Lower lobe of right lung (tissue), 2 donors: ENCODE measurements around the gene MEGF10. TPM values are rescaled to one million over a fixed set of nuclear protein-coding genes. Genes with fewer than 3 reads are reported as not detected.

Source experiments
- ATAC-seq, 2 donors: fragments of 200-7000 bp; cut with Tn5 transposase; one replicate each; pipeline ENCODE4 v1.9.1; 2020 to 2022; ENCODE audit warnings: mild to moderate bottlenecking in 2 of 2, moderate library complexity in 2 of 2
- DNase-seq: peaks from one replicate; pipeline ENCODE4 v3.0.0-alpha.2; 2020
- H3K27ac ChIP-seq: fragments of 200-600 bp; one replicate; pipeline ENCODE4 v1.8.0; 2022
- H3K27me3 ChIP-seq: fragments of 200-600 bp; one replicate; pipeline ENCODE4 v1.8.0; 2022; ENCODE audit warnings: low read depth
- H3K36me3 ChIP-seq: fragments of 200-600 bp; one replicate; pipeline ENCODE4 v1.8.0; 2022; ENCODE audit warnings: mild to moderate bottlenecking
- H3K4me1 ChIP-seq: fragments of 200-600 bp; one replicate; pipeline ENCODE4 v1.8.0; 2022
- H3K4me3 ChIP-seq: fragments of 200-600 bp; one replicate; pipeline ENCODE4 v1.8.0; 2022; ENCODE audit warnings: mild to moderate bottlenecking
- H3K9me3 ChIP-seq: fragments of 200-600 bp; one replicate; pipeline ENCODE4 v1.8.0; 2022
- CTCF ChIP-seq: fragments of 200-600 bp; IDR thresholded peaks from one replicate; pipeline ENCODE4 v1.8.0; 2022; ENCODE audit warnings: antibody characterized with exemption, mild to moderate bottlenecking
- intact Hi-C: fragments of 100-400 bp; cut with DNase I; formaldehyde crosslinking; loops from one replicate; pipeline ENCODE4 v1.11.0; 2022
- total RNA-seq: library from RNA; stranded (reverse); fragmentation: NEBNext Ultra II Directional; extraction: Animal tissue kit (Norgen Biotek cat#: 25700); gene quantifications from one replicate; pipeline ENCODE4 v1.2.1, GENCODE V29; 2021
- donor health status: DM: no; HTN: yes; CAD: no; lungs with severe emphysema.

Gene MEGF10
- total RNA-seq, 1 donor from 2014 or later: 0.30 TPM

- H3K27me3 ChIP-seq: peaks cover 16% of the 10 kb centered on the region
Observed at GRCh38 chr5:127297348-127298035, 6.9 kb downstream of the MEGF10 start.

GRCh38 chr5:127298036-127298429 is 7.4 kb downstream of the MEGF10 start:
- H3K9me3 ChIP-seq: no peaks in the 10 kb centered on the region
- no peak for DNase-seq
- no peak for TF ChIP-seq CTCF
- no peak for ATAC-seq
- H3K27me3 ChIP-seq: peaks cover 10% of the 10 kb centered on the region
- intact Hi-C loops: no loop called here
- no peak overlapping the region for H3K4me3 ChIP-seq
- no peaks in the 10 kb centered on the region for H3K36me3 ChIP-seq
- H3K4me1 ChIP-seq: no peaks in the 10 kb centered on the region
- no peak overlapping the region for H3K27ac ChIP-seq

More at GRCh38 chr5:127297348-127298035, 6.9 kb downstream of the MEGF10 start:
- H3K4me1 ChIP-seq: no peaks in the 10 kb centered on the region
- H3K4me3 ChIP-seq: no peak overlapping the region
- H3K27ac ChIP-seq: no peak overlapping the region
- H3K9me3 ChIP-seq: no peaks in the 10 kb centered on the region
- ATAC-seq (no peak), DNase-seq (no peak)
- no peaks in the 10 kb centered on the region for H3K36me3 ChIP-seq
- no peak for TF ChIP-seq CTCF
- intact Hi-C loops: no loop called here

GRCh38 chr5:127298656-127299055 is 8.1 kb downstream of the MEGF10 start:
- no peaks in the 10 kb centered on the region for H3K36me3 ChIP-seq
- no peaks in the 10 kb centered on the region for H3K4me1 ChIP-seq
- ATAC-seq (no peak), DNase-seq (no peak)
- no peaks in the 10 kb centered on the region for H3K9me3 ChIP-seq
- no peak overlapping the region for H3K27ac ChIP-seq
- intact Hi-C loops: no loop called here
- TF ChIP-seq CTCF: no peak
- peaks cover 7% of the 10 kb centered on the region for H3K27me3 ChIP-seq
- H3K4me3 ChIP-seq: no peak overlapping the region

GRCh38 chr5:127299678-127300077 is 9.1 kb downstream of the MEGF10 start:
- intact Hi-C loops: no loop called here
- no peak for TF ChIP-seq CTCF
- no peak overlapping the region for H3K27ac ChIP-seq
- H3K27me3 ChIP-seq: no peaks in the 10 kb centered on the region
- no peak overlapping the region for H3K4me3 ChIP-seq
- H3K9me3 ChIP-seq: no peaks in the 10 kb centered on the region
- DNase-seq (no peak), ATAC-seq (no peak)
- no peaks in the 10 kb centered on the region for H3K36me3 ChIP-seq
- H3K4me1 ChIP-seq: no peaks in the 10 kb centered on the region

- no peak for TF ChIP-seq CTCF
- H3K36me3 ChIP-seq: no peaks in the 10 kb centered on the region
- H3K27me3 ChIP-seq: no peaks in the 10 kb centered on the region
Observed at GRCh38 chr5:127302509-127302908, 11.9 kb downstream of the MEGF10 start.

More at GRCh38 chr5:127302509-127302908, 11.9 kb downstream of the MEGF10 start:
- Histone ChIP-seq H3K9me3 (no peaks in the 10 kb centered on the region), H3K27ac (no peak overlapping the region), H3K4me3 (no peak overlapping the region), H3K4me1 (no peaks in the 10 kb centered on the region)
- intact Hi-C loops: no loop called here
- no peak for DNase-seq
- ATAC-seq: no peak
